ENCODE data around the gene TAB2. TPM values are rescaled to one million over a fixed set of nuclear protein-coding genes. Genes with fewer than 3 reads are reported as not detected.

The TAB2 gene
- total and polyA plus RNA-seq, 9 donors: 31.2 to 67.6 (median 55.9) TPM

DNA sequence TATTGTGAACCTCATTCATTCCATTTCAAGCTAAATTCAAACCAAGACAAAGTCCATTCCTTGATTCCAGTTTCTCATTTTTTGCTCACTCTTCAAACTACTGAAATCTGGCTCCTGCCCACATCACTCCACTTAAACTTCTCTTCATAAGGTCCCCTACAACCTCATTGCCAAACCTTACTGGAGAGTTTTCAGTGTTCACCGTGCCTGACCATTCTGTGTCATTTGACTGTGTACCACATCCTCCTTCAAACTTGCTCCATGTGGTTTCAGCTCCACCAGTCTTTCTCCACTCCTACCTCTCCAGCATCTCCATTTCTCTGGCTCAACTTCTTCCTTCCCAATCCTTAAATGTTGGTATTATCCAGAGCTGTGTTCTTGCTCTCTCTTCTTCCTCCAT lies 38.5 kb upstream of the TAB2 start:
- 83% methylated on average over 1 of the region's 1 CpG for WGBS (ENCODE audit: insufficient coverage)
- H3K4me3 ChIP-seq (ENCODE audit: low read length): no peak overlapping the region
- no peak overlapping the region for H3K27ac ChIP-seq (ENCODE audit: low read length)
- no peaks in the 10 kb centered on the region for H3K36me3 ChIP-seq (ENCODE audit: control insufficient read depth, insufficient read depth, low read length)
- DNase-seq: no peak
- no peaks in the 10 kb centered on the region for H3K9me3 ChIP-seq (replicated peaks; ENCODE audit: control insufficient read depth, low read depth, low read length)
- H3K27me3 ChIP-seq (ENCODE audit: control insufficient read depth, insufficient read depth, low read length): no peaks in the 10 kb centered on the region
- no peaks in the 10 kb centered on the region for H3K4me1 ChIP-seq (ENCODE audit: control insufficient read depth, insufficient read depth, low read length)

DNA sequence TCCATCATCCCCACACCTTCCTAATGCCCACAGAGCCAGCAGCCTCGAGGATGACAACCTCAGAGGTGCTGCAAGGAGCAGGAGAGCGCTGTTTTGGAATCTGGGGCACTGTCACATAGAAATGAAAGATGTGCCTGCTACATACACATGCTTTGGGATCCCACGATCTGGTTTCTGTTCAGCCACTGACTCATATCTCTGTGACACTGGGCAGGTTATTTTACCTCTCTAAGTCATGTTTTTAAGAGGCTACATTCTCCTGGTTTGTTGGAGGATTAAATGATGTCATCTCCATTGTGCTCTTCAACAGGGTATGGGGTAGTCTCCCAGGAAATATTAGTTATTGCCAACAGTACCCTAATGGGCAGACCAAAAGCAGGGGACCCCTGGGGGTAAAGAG lies 32.6 kb upstream of the TAB2 start:
- DNase-seq: no peak
- Histone ChIP-seq H3K27ac (ENCODE audit: low read length) (no peak overlapping the region), H3K9me3 (replicated peaks; ENCODE audit: control insufficient read depth, low read depth, low read length) (no peaks in the 10 kb centered on the region), H3K36me3 (ENCODE audit: control insufficient read depth, insufficient read depth, low read length) (no peaks in the 10 kb centered on the region), H3K4me3 (ENCODE audit: low read length) (no peak overlapping the region), H3K27me3 (ENCODE audit: control insufficient read depth, insufficient read depth, low read length) (no peaks in the 10 kb centered on the region), H3K4me1 (ENCODE audit: control insufficient read depth, insufficient read depth, low read length) (no peaks in the 10 kb centered on the region)
- WGBS (ENCODE audit: insufficient coverage): 86% methylated on average over 1 of the region's 3 CpGs

DNA sequence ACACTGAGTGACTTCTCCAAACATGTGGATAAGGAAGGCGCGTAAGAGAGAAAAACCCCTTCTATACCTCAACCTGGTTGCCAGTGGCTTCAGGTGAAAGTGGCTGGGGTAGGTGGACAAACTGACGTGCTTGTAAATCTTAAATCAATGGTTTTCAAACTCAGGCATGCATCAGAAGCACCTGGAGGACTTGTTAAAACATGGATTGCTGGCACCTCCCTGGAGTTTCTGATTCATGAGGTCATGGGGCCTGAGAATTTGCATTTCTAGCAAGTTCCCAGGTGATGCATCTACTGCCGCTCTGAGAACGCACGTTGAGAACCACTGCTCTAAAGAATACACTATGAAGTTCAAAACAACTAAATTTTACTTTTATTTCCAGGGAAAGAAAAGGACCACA lies 31.9 kb upstream of the TAB2 start:
- no peaks in the 10 kb centered on the region for H3K36me3 ChIP-seq (ENCODE audit: control insufficient read depth, insufficient read depth, low read length)
- H3K4me3 ChIP-seq (ENCODE audit: low read length): no peak overlapping the region
- whole genome bisulfite sequencing (ENCODE audit: insufficient coverage): no CpG with 5 or more reads among the region's 6 CpGs
- no peak for DNase-seq
- no peaks in the 10 kb centered on the region for H3K9me3 ChIP-seq (replicated peaks; ENCODE audit: control insufficient read depth, low read depth, low read length)
- H3K27ac ChIP-seq (ENCODE audit: low read length): no peak overlapping the region
- no peaks in the 10 kb centered on the region for H3K27me3 ChIP-seq (ENCODE audit: control insufficient read depth, insufficient read depth, low read length)
- H3K4me1 ChIP-seq (ENCODE audit: control insufficient read depth, insufficient read depth, low read length): no peaks in the 10 kb centered on the region

DNA sequence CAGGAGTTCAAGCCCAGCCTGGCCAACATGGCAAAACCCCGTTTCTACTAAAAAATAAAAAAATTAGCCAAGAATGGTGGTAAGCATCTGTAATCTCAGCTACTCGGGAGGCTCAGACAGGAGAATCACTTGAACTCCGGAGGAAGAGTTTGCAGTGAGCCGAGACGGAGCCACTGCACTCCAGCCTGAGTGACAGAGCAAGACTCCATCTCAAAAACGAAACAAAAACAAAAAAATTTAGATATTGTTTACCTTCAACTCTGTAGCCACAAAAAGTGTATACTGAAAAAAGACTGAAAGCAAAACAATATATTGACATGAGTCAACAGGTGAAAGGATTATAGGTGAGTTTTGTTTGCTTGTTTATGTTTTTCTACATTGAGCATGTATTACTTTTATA lies 30.6 kb upstream of the TAB2 start:
- no peak overlapping the region for H3K27ac ChIP-seq (ENCODE audit: low read length)
- 74% methylated on average over 5 of the region's 6 CpGs for WGBS (ENCODE audit: insufficient coverage)

DNA sequence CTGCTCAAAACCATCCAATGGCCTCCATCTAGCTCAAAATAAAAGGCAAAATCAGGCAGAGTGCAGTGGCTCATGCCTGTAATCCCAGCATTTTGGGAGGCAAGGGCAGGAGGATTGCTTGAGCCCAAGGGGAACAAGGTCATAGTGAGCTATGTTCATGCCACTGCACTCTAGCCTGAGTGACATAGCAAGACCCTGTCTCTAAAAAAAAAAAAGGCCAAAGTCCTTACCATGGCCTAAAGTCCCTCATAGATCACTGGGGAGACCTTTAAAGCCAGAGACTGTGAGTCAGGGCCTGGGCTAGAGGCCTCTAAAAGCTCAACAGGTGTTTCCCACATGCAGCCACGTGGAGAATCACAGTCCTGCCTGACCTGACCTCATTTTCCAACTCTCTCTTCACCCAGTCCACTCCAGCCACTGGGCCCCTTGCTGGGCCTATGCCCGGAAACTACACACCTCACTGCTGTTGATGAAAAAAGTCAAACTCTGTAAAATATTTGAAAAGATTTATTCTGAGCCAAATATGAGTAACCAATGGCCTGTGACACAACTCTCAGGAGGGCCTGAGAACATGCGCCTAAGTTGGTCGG lies 28.2 kb upstream of the TAB2 start:
- Histone ChIP-seq H3K9me3 (replicated peaks; ENCODE audit: control insufficient read depth, low read depth, low read length) (no peaks in the 10 kb centered on the region), H3K36me3 (ENCODE audit: control insufficient read depth, insufficient read depth, low read length) (no peaks in the 10 kb centered on the region), H3K27ac (ENCODE audit: low read length) (no peak overlapping the region), H3K4me1 (ENCODE audit: control insufficient read depth, insufficient read depth, low read length) (no peaks in the 10 kb centered on the region), H3K4me3 (ENCODE audit: low read length) (no peak overlapping the region), H3K27me3 (ENCODE audit: control insufficient read depth, insufficient read depth, low read length) (no peaks in the 10 kb centered on the region)
- WGBS (ENCODE audit: insufficient coverage): 71% methylated on average over 2 of the region's 4 CpGs
- DNase-seq: no peak

More for the DNA sequence above, 30.6 kb upstream of the TAB2 start:
- Histone ChIP-seq H3K4me1 (ENCODE audit: control insufficient read depth, insufficient read depth, low read length) (no peaks in the 10 kb centered on the region), H3K36me3 (ENCODE audit: control insufficient read depth, insufficient read depth, low read length) (no peaks in the 10 kb centered on the region), H3K4me3 (ENCODE audit: low read length) (no peak overlapping the region), H3K27me3 (ENCODE audit: control insufficient read depth, insufficient read depth, low read length) (no peaks in the 10 kb centered on the region), H3K9me3 (replicated peaks; ENCODE audit: control insufficient read depth, low read depth, low read length) (no peaks in the 10 kb centered on the region)
- no peak for DNase-seq

DNA sequence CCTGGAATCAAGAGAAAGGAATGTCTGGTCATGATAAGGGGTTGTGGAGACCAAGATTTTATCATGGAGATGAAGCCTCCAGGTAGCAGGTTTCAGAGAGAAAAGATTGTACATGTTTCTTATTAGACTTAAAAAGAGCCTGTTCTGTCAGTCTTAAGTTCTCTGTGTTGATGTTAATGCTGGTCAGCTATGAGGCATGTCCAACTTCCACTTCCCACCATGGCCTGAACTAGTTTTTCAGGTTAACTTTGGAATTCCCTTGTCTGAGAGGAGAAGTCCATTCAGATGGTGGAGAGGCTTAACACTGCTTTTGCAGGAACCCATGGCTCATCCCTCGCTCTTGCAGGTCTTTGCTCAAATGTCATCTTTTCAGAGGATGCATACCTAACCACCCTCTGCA lies 27.5 kb upstream of the TAB2 start:
- Histone ChIP-seq H3K36me3 (ENCODE audit: control insufficient read depth, insufficient read depth, low read length) (no peaks in the 10 kb centered on the region), H3K4me1 (ENCODE audit: control insufficient read depth, insufficient read depth, low read length) (no peaks in the 10 kb centered on the region), H3K4me3 (ENCODE audit: low read length) (no peak overlapping the region), H3K27ac (ENCODE audit: low read length) (no peak overlapping the region), H3K27me3 (ENCODE audit: control insufficient read depth, insufficient read depth, low read length) (no peaks in the 10 kb centered on the region), H3K9me3 (replicated peaks; ENCODE audit: control insufficient read depth, low read depth, low read length) (no peaks in the 10 kb centered on the region)
- WGBS (ENCODE audit: insufficient coverage): 89% methylated on average over 1 of the region's 1 CpG
- DNase-seq: no peak

DNA sequence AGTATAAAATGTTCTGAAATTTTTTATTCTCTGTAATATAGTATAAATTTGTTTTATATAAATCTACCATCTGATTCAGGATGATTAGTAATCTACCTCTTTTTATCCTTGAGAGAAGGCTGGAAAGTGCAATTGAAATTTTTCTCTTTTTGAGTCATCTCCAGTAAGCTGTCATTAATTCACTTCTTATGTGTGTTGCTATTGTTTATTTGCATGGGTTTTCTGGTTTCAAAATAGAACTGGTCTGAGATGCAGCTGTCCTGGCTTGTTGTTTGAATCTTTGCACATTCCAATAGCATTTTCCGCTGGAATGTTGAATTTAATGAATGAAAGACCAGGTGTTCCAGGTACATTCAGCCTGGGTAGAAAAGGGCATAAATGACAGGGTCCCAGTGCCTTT lies 24.3 kb upstream of the TAB2 start:
- H3K36me3 ChIP-seq (ENCODE audit: control insufficient read depth, insufficient read depth, low read length): no peaks in the 10 kb centered on the region
- H3K9me3 ChIP-seq (replicated peaks; ENCODE audit: control insufficient read depth, low read depth, low read length): no peaks in the 10 kb centered on the region
- no CpG with 5 or more reads among the region's 1 CpG for WGBS (ENCODE audit: insufficient coverage)
- H3K27ac ChIP-seq (ENCODE audit: low read length): no peak overlapping the region
- peak; percentile 49 for DNase-seq
- no peaks in the 10 kb centered on the region for H3K27me3 ChIP-seq (ENCODE audit: control insufficient read depth, insufficient read depth, low read length)
- no peak overlapping the region for H3K4me3 ChIP-seq (ENCODE audit: low read length)
- H3K4me1 ChIP-seq (ENCODE audit: control insufficient read depth, insufficient read depth, low read length): no peaks in the 10 kb centered on the region

DNA sequence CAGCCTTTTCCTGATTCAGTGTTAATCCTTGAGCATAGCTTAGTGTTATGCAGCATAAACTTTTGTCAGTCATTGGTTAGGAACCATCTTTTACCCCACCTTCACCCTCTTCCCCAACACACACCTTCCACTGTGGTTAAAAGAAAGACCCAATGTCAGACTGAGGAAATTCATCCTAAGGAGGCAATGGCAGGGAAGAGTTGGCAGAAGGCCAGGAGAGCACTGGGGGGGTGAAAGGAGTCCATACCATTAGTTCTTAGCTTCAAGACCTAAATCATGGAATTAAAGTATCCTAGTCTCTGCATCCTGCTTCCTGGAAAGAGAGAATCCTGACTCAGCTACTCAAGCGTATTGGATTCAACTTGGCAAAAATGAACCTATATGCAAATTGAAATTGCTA lies 16.9 kb upstream of the TAB2 start:
- Histone ChIP-seq H3K36me3 (ENCODE audit: control insufficient read depth, insufficient read depth, low read length) (no peaks in the 10 kb centered on the region), H3K27me3 (ENCODE audit: control insufficient read depth, insufficient read depth, low read length) (no peaks in the 10 kb centered on the region), H3K9me3 (replicated peaks; ENCODE audit: control insufficient read depth, low read depth, low read length) (no peaks in the 10 kb centered on the region), H3K4me3 (ENCODE audit: low read length) (no peak overlapping the region), H3K4me1 (ENCODE audit: control insufficient read depth, insufficient read depth, low read length) (no peaks in the 10 kb centered on the region), H3K27ac (ENCODE audit: low read length) (no peak overlapping the region)
- WGBS (ENCODE audit: insufficient coverage): no CpG with 5 or more reads among the region's 1 CpG
- no peak for DNase-seq

DNA sequence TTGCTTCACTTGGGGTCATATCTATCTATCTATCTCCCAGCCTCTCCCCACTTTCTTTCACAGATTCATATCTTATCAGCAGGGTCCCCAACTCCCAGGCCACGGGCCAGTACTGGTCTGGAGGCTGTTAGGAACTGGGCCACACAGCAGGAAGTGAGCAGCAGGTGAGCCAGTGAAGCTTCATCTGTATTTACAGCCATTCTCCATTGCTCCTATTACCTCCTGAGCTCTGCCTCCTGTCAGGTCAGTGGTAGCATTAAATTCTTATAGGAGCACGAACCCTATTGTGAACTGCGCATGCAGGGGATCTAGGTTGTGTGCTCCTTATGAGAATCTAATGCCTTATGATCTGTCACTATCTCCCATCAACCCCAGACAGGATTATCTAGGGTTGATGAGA lies 14.8 kb upstream of the TAB2 start:
- no peaks in the 10 kb centered on the region for H3K9me3 ChIP-seq (replicated peaks; ENCODE audit: control insufficient read depth, low read depth, low read length)
- no CpG with 5 or more reads among the region's 3 CpGs for WGBS (ENCODE audit: insufficient coverage)
- no peaks in the 10 kb centered on the region for H3K4me1 ChIP-seq (ENCODE audit: control insufficient read depth, insufficient read depth, low read length)
- DNase-seq: no peak
- no peak overlapping the region for H3K27ac ChIP-seq (ENCODE audit: low read length)
- no peak overlapping the region for H3K4me3 ChIP-seq (ENCODE audit: low read length)
- no peaks in the 10 kb centered on the region for H3K36me3 ChIP-seq (ENCODE audit: control insufficient read depth, insufficient read depth, low read length)
- no peaks in the 10 kb centered on the region for H3K27me3 ChIP-seq (ENCODE audit: control insufficient read depth, insufficient read depth, low read length)

DNA sequence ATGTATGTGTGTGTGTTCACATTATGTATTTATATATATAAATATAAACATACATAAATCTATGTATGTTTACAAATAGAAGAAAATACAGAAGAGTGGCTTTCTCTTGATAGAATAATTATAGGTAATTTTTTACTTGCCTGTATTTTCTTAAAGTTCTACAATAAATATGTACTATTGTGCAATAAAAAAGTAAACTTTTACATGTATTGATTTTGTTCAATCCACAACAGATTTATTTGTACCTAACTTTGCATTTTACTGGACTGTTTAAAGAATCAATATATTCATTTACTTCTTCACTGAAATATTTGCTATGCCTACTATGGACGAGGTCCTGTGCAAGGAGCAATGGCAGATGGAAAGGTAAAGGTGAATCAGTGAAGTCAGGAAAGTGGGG lies 14.0 kb upstream of the TAB2 start:
- no peak overlapping the region for H3K4me3 ChIP-seq (ENCODE audit: low read length)
- no peak for DNase-seq
- H3K9me3 ChIP-seq (replicated peaks; ENCODE audit: control insufficient read depth, low read depth, low read length): no peaks in the 10 kb centered on the region
- WGBS (ENCODE audit: insufficient coverage): 73% methylated on average over 1 of the region's 1 CpG
- no peaks in the 10 kb centered on the region for H3K4me1 ChIP-seq (ENCODE audit: control insufficient read depth, insufficient read depth, low read length)
- no peaks in the 10 kb centered on the region for H3K27me3 ChIP-seq (ENCODE audit: control insufficient read depth, insufficient read depth, low read length)
- H3K36me3 ChIP-seq (ENCODE audit: control insufficient read depth, insufficient read depth, low read length): no peaks in the 10 kb centered on the region
- H3K27ac ChIP-seq (ENCODE audit: low read length): no peak overlapping the region

DNA sequence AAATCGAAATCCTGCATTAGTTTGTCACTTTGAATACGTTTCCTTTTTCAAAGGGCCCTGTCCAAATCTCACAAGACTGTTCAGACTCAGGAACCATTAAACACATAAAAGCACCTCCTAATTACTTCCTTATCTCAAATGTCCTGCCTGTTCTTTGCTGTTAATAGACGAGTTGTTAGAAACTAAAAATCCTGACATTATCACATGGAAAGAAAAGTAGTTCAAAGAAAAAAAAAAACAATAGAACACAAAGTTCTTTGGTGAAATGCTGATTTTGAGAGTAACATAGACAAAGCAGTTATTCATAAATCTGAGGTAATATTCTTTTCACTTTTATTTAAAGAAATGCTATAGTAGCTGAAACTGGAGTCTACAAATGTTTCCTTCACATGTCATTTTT lies 12.1 kb upstream of the TAB2 start:
- Histone ChIP-seq H3K9me3 (replicated peaks; ENCODE audit: control insufficient read depth, low read depth, low read length) (no peaks in the 10 kb centered on the region), H3K4me3 (ENCODE audit: low read length) (no peak overlapping the region), H3K4me1 (ENCODE audit: control insufficient read depth, insufficient read depth, low read length) (no peaks in the 10 kb centered on the region), H3K27ac (ENCODE audit: low read length) (no peak overlapping the region), H3K36me3 (ENCODE audit: control insufficient read depth, insufficient read depth, low read length) (no peaks in the 10 kb centered on the region), H3K27me3 (ENCODE audit: control insufficient read depth, insufficient read depth, low read length) (no peaks in the 10 kb centered on the region)
- no CpG with 5 or more reads among the region's 3 CpGs for WGBS (ENCODE audit: insufficient coverage)
- no peak for DNase-seq

Measured in muscle of leg (tissue), 11 donors.